Measurements from ENCODE around the gene SLC35A3. TPM values are rescaled to one million over a fixed set of nuclear protein-coding genes. Genes with fewer than 3 reads are reported as not detected.
"Not testable (repeated sequence)": the region's sequence is repeated elsewhere in the genome, so short reads cannot be mapped to it uniquely, and the experiment has no call there.

SLC35A3 gene
- polyA plus RNA-seq (2013, experiment 1 of 2; ENCODE audit: insufficient read length), result 15.1 TPM
- polyA plus RNA-seq (2013, experiment 2 of 2; ENCODE audit: insufficient read length), result 19.9 TPM

- peak; percentile 74 for DNase-seq
These were observed at the start of gene SLC35A3 for GRCh38 chr1:99969729-99970621. TSS of gene SLC35A3 (plus strand) at chr1:99969996. CDS start at chr1:99993555, 23,559 bp downstream.

- DNase-seq, result no peak
These were observed 35.0 kb upstream of the SLC35A3 start for GRCh38 chr1:99934801-99935200.

- no peak for DNase-seq
These were observed 34.3 kb upstream of the SLC35A3 start for GRCh38 chr1:99935534-99935933.

GRCh38 chr1:99936071-99936470 is 33.7 kb upstream of the SLC35A3 start:
- no peak for DNase-seq

GRCh38 chr1:99942723-99943122 is 27.1 kb upstream of the SLC35A3 start:
- DNase-seq, result no peak

GRCh38 chr1:99943223-99943794 is 26.5 kb upstream of the SLC35A3 start:
- peak; percentile 59 for DNase-seq

GRCh38 chr1:99944192-99944591 is 25.6 kb upstream of the SLC35A3 start:
- DNase-seq, result no peak

GRCh38 chr1:99945174-99945573 is 24.6 kb upstream of the SLC35A3 start:
- DNase-seq, result no peak

- DNase-seq, result no peak
These were observed 19.3 kb upstream of the SLC35A3 start for GRCh38 chr1:99950486-99950885.

- DNase-seq, result no peak
These were observed 17.3 kb upstream of the SLC35A3 start for GRCh38 chr1:99952522-99952921.

- no peak for DNase-seq
These were observed 14.4 kb upstream of the SLC35A3 start for GRCh38 chr1:99955375-99955774.

GRCh38 chr1:99956755-99957154 is 13.0 kb upstream of the SLC35A3 start:
- peak; percentile 23 for DNase-seq

- no peak for DNase-seq
These were observed 12.0 kb upstream of the SLC35A3 start for GRCh38 chr1:99957818-99958217.

GRCh38 chr1:99959189-99959705 is 10.5 kb upstream of the SLC35A3 start:
- DNase-seq, result not testable (repeated sequence)

GRCh38 chr1:99960260-99960659 is 9.5 kb upstream of the SLC35A3 start:
- not testable (repeated sequence) for DNase-seq

- DNase-seq, result peak; percentile 77
These were observed 6.6 kb upstream of the SLC35A3 start for GRCh38 chr1:99963041-99963795.

GRCh38 chr1:99964806-99965205 is 5.0 kb upstream of the SLC35A3 start:
- no peak for DNase-seq

GRCh38 chr1:99965646-99966375 is 4.0 kb upstream of the SLC35A3 start:
- no peak for DNase-seq

- no peak for DNase-seq
These were observed 1.6 kb upstream of the SLC35A3 start for GRCh38 chr1:99968214-99968613.

GRCh38 chr1:99969260-99969728 is 502 bp upstream of the SLC35A3 start:
- DNase-seq, result no peak

- DNase-seq, result no peak
These were observed 988 bp downstream of the SLC35A3 start for GRCh38 chr1:99970713-99971255.

GRCh38 chr1:99972066-99972465 is 2.3 kb downstream of the SLC35A3 start:
- not testable (repeated sequence) for DNase-seq

Data from fibroblast of skin of back (primary cell).